ENCODE results near the gene SLC7A9. TPM values are rescaled to one million over a fixed set of nuclear protein-coding genes. Genes with fewer than 3 reads are reported as not detected.

SLC7A9 gene
- polyA plus RNA-seq, 3 donors: 0.13 TPM; not detected in 2

DNA sequence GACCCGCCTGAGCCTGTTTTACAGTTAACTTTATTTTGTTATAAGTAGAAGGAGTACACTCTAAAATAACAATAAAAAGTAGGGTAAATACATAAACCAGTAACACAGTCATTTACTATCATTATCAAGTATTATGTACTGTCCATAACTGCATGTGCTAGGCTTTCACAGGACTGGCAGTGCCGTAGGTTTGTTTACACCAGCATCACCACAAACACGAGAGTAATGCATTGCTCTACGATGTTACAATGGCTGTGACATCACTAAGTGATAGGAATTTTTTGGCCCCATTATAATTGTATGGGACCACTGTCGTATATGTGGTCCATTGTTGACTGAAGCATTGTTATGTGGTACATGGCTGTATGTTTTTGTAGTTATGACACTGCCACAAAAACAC lies 41.3 kb upstream of the SLC7A9 start:
- no peak overlapping the region for H3K4me3 ChIP-seq (replicated peaks in 1 of 3; ENCODE audit: low read depth in 2 of 3, low read length in 3 of 3)
- 100% methylated on average over 1 of the region's 5 CpGs for WGBS (ENCODE audit: insufficient coverage)
- Mint-ChIP-seq H3K27me3 (ENCODE audit: low read depth in 3 of 3) (peaks cover 0 to 2% (median 0%) of the 10 kb centered on the region in 3 donors), H3K4me1 (peaks cover 2% of the 10 kb centered on the region), H3K36me3 (peaks cover 26 to 56% of the 10 kb centered on the region in 2 donors), H3K9me3 (peaks cover 0 to 5% (median 2%) of the 10 kb centered on the region in 7 donors), H3K27ac (no peak overlapping the region), H3K4me3 (no peak overlapping the region)
- no peak overlapping the region for H3K27ac ChIP-seq (ENCODE audit: low read depth in 1 of 2, low read length in 2 of 2)
- no peak overlapping the region for H3K4me2 ChIP-seq (replicated peaks; ENCODE audit: extremely low read depth, low read length, poor library complexity, severe bottlenecking)
- peaks cover 8 to 28% of the 10 kb centered on the region in 2 donors for H3K36me3 ChIP-seq (replicated peaks in 1 of 2; ENCODE audit: control insufficient read depth in 1 of 2, insufficient read depth in 2 of 2, low read length in 2 of 2)
- no peaks in the 10 kb centered on the region for H3K79me2 ChIP-seq (ENCODE audit: insufficient read depth, low read length)
- no peaks in the 10 kb centered on the region for H4K20me1 ChIP-seq (ENCODE audit: insufficient read depth, low read length)
- H3K27me3 ChIP-seq (ENCODE audit: control insufficient read depth in 2 of 2, insufficient read depth in 2 of 2, low read length in 2 of 2): no peaks in the 10 kb centered on the region
- no peaks in the 10 kb centered on the region for H3K9me3 ChIP-seq (replicated peaks in 1 of 2; ENCODE audit: control insufficient read depth in 1 of 2, insufficient read depth in 1 of 2, low read length in 2 of 2)
- no peak for TF ChIP-seq CTCF (IDR thresholded peaks at IDR 0.05)
- intact Hi-C loops (cut with micrococcal nuclease): no loop called here
- no peak for DNase-seq
- H2AFZ ChIP-seq (ENCODE audit: insufficient read depth, low read depth, low read length, poor library complexity, severe bottlenecking): no peak overlapping the region
- H3K9ac ChIP-seq (ENCODE audit: insufficient read depth, low read length, poor library complexity, severe bottlenecking): no peak overlapping the region
- H3K4me1 ChIP-seq (ENCODE audit: control insufficient read depth in 1 of 2, insufficient read depth in 2 of 2, low read length in 2 of 2): no peaks in the 10 kb centered on the region

DNA sequence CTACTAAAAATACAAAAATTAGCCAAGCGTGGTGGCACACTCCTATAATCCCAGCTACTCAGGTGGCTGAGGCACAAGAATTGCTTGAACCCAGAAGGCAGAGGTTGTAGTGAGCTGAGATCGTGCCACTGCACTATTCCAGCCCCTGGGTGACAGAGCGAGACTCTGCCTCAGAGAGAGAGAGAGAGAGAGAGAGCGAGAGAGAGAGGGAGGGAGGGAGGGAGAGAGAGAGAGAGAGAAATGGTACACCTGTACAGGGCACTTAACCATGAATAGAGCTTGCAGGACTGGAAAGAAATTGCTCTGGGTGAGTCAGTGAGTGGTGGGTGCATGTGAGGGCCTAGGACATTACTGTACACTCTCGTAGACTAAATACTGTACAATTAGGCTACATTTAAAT lies 40.5 kb upstream of the SLC7A9 start:
- no peaks in the 10 kb centered on the region for H3K9me3 ChIP-seq (replicated peaks in 1 of 2; ENCODE audit: control insufficient read depth in 1 of 2, insufficient read depth in 1 of 2, low read length in 2 of 2)
- H4K20me1 ChIP-seq (ENCODE audit: insufficient read depth, low read length): no peaks in the 10 kb centered on the region
- Mint-ChIP-seq H3K27ac (peak overlapping the region in 2 of 7 donors; percentile 30 to 70), H3K36me3 (peaks cover 23 to 55% of the 10 kb centered on the region in 2 donors), H3K4me1 (peaks cover 2% of the 10 kb centered on the region), H3K4me3 (no peak overlapping the region), H3K27me3 (ENCODE audit: low read depth in 3 of 3) (peaks cover 0 to 2% (median 0%) of the 10 kb centered on the region in 3 donors), H3K9me3 (peaks cover 0 to 7% (median 5%) of the 10 kb centered on the region in 7 donors)
- TF ChIP-seq CTCF (IDR thresholded peaks at IDR 0.05): no peak
- no peaks in the 10 kb centered on the region for H3K79me2 ChIP-seq (ENCODE audit: insufficient read depth, low read length)
- H3K27me3 ChIP-seq (ENCODE audit: control insufficient read depth in 2 of 2, insufficient read depth in 2 of 2, low read length in 2 of 2): no peaks in the 10 kb centered on the region
- H3K4me3 ChIP-seq (replicated peaks in 1 of 3; ENCODE audit: low read depth in 2 of 3, low read length in 3 of 3): no peak overlapping the region
- no peak overlapping the region for H3K9ac ChIP-seq (ENCODE audit: insufficient read depth, low read length, poor library complexity, severe bottlenecking)
- H2AFZ ChIP-seq (ENCODE audit: insufficient read depth, low read depth, low read length, poor library complexity, severe bottlenecking): no peak overlapping the region
- H3K4me1 ChIP-seq (ENCODE audit: control insufficient read depth in 1 of 2, insufficient read depth in 2 of 2, low read length in 2 of 2): no peaks in the 10 kb centered on the region
- WGBS (ENCODE audit: insufficient coverage): 96% methylated on average over 3 of the region's 5 CpGs
- intact Hi-C loops (cut with micrococcal nuclease): no loop called here
- no peak overlapping the region for H3K27ac ChIP-seq (ENCODE audit: low read depth in 1 of 2, low read length in 2 of 2)
- H3K36me3 ChIP-seq (replicated peaks in 1 of 2; ENCODE audit: control insufficient read depth in 1 of 2, insufficient read depth in 2 of 2, low read length in 2 of 2): peaks cover 8 to 24% of the 10 kb centered on the region in 2 donors
- DNase-seq: no peak
- H3K4me2 ChIP-seq (replicated peaks; ENCODE audit: extremely low read depth, low read length, poor library complexity, severe bottlenecking): no peak overlapping the region

Measured in CD14-positive monocyte (primary cell).